Measurements from ENCODE around the gene LARP1.
A peak's percentile ranks its signal among the peaks of the same experiment; 100 is the strongest.

LARP1 gene

DNA sequence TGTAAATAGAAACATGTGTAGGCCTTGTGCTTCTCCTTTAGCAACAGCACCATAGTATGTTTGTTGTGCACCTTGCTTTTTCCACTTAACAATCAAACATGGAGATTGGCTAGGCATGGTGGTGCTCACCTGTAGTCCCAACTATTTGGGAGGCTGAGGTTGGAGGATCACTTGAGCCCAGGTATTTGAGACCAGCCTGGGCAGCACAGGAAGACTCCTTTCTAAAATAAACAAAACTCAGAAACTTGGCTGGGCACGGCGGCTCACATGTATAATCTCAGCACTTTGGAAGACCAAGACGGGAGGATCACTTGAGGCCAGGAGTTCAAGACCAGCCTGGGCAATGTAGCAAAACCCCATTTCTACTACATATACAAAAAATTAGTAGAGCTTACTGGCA lies 96.2 kb downstream of the LARP1 start:
- no peak for DNase-seq (ENCODE audit: low read depth in 1 of 2, low spot score in 1 of 2)

GRCh38 chr5:154857530-154858296 lies 102.5 kb downstream of the LARP1 start:
- peak; percentile 63 to 75 for DNase-seq (ENCODE audit: low read depth in 1 of 2, low spot score in 1 of 2)

GRCh38 chr5:154858297-154858971 lies 103.3 kb downstream of the LARP1 start, which contains the start of gene CNOT8:
TSS of gene CNOT8 (plus strand) at chr5:154858627. CDS start at chr5:154863279, 4,652 bp downstream.
- peak; percentile 95 to 97 for DNase-seq (ENCODE audit: low read depth in 1 of 2, low spot score in 1 of 2)

DNA sequence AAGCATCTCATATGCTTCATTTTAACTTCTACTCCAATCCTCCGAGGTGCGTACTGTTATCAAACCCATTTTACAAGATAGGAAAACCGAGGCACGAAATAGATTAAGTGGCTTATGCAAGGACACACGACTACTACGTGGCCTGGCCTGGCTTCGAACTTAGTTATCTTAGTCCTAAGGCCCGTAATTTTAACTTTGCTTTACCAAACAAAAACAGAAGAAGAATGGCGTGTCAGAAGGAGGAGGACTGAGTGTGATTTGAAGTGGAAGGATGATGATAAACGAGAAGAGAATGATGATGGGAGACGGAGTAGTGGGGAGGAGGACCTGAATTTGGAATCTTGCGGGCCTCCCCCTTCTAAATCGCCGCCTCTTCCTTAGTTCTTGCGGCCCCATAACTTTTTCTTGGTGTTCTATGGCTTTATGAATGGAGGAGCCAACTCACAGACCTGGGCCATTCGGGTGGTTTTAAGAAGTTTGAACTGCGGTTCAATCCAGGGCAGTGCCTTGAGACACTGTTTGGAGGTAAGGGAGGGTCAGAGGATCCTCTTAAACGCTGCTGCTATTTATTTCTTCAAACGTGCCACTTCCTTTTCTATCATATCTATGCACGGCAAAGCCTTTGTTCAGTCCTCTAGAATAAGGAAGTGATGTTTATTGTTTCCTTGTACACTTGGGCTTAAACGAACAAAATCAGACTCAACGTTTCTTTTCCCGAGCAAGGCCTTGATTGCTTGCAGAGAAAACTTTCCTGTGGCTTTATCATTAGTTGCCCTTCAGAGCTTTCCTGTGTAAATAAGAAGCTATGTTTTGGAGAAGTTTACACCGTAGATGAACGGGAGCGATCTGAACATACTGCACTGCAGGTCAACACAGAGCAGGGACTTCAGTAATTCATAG lies 104.0 kb downstream of the LARP1 start:
- no peak for DNase-seq (ENCODE audit: low read depth in 1 of 2, low spot score in 1 of 2)

GRCh38 chr5:154860123-154860522 lies 104.9 kb downstream of the LARP1 start:
- no peak for DNase-seq (ENCODE audit: low read depth in 1 of 2, low spot score in 1 of 2)

- DNase-seq (ENCODE audit: low read depth in 1 of 2, low spot score in 1 of 2): no peak
Measured at GRCh38 chr5:154860765-154861164, 105.6 kb downstream of the LARP1 start.

DNA sequence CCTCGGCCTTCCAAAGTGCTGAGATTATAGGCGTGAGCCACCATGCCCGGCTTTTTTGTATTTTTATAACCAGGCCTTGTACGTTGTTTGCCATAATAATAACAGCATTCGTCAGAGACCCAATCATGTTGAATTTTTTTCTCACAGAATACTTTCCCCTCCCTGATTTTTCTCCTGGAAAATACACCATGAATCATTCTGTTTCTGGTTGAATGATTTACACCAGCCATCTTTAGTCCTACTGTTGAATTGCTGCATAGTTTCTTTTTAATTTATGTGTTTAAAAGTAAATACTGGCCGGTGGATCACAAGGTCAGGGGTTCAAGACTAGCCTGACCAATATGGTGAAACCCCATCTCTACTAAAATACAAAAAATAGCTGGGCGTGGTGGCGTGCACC lies 106.8 kb downstream of the LARP1 start:
- DNase-seq (ENCODE audit: low read depth in 1 of 2, low spot score in 1 of 2): no peak

DNA sequence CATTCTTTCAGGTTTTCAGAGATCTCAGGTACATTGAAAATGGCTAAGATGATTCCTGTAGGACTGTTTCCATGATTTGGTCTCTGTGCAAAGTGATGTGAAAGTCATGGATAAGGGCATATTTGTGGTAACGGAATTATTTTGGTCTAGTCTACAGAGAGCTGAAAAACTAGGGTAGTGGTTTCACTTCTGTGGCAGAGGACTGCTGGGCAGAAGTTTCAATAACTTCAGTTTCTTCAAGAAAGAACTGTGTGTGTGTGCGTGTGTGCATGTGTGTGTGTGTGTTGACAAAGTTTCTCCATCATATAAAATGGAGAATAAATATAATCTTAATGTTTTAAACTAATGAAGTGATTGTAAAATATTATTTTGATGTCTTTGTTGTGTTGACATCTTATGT lies 107.6 kb downstream of the LARP1 start:
- DNase-seq (ENCODE audit: low read depth in 1 of 2, low spot score in 1 of 2): no peak

DNA sequence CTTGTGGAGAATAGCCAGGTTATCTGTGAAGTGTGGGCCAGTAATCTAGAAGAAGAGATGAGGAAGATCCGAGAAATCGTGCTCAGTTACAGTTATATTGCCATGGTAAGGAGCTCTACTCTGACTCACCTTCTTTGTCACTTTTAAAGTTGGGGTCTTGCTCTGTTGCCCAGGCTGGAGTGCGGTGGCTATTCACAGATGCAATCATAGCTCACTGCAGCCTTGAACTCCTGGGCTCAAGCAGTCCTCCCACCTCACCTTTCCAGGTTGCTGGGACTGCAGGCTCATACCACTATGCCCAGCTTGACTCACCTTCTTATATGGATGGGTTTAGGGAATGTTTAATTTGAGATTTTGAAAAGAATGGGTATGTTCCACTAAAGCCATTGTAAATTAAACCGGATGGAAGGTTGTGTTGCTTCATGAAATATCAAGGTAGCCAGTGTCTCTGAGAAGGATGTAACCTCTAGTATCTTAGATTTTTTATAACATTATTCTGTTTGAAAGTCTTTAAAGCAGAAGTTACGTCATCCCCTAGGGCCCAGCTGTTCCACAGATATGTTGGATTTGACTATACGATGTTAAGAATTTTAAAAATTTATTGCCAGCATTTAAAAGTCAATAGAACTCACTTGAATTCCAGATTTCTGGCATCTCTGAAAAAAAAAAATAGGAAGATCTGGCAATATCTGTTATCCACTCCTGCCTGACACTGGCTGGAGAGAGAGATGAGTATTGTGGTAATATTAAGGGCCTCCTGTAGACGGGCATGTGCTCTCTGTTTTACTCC lies 108.3 kb downstream of the LARP1 start:
- DNase-seq (ENCODE audit: low read depth in 1 of 2, low spot score in 1 of 2): no peak

GRCh38 chr5:154865466-154866184 lies 110.4 kb downstream of the LARP1 start:
- DNase-seq (ENCODE audit: low read depth in 1 of 2, low spot score in 1 of 2): no peak

DNA sequence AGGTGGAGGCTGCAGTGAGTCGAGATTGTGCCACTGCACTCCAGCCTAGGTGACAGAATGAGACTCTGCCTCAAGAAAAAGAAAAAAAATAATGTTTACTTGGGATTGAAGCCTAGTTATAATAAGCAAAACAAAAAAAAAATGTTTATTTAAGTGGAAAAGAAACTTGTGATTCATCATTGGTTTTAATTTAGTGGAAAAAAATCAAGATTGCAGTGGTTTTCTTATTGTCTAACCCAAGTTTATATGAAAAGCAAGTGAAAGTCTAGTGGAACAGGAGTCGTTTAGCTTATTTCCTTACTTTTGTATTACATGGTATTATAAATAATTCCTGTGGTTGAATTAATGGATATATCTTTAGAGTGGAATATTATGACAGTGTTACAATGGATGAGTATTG lies 111.7 kb downstream of the LARP1 start:
- DNase-seq (ENCODE audit: low read depth in 1 of 2, low spot score in 1 of 2): no peak
